ENCODE results near the gene GIPC1. TPM values are rescaled to one million over a fixed set of nuclear protein-coding genes. Genes with fewer than 3 reads are reported as not detected.
A peak's percentile ranks its signal among the peaks of the same experiment; 100 is the strongest.

GIPC1 gene
- total and polyA plus RNA-seq, 9 of the 15 experiments (the other 6 are each of a cell fraction or from before 2014, with no cell fraction given): 0.49 to 54.7 (median 24.8) TPM

DNA sequence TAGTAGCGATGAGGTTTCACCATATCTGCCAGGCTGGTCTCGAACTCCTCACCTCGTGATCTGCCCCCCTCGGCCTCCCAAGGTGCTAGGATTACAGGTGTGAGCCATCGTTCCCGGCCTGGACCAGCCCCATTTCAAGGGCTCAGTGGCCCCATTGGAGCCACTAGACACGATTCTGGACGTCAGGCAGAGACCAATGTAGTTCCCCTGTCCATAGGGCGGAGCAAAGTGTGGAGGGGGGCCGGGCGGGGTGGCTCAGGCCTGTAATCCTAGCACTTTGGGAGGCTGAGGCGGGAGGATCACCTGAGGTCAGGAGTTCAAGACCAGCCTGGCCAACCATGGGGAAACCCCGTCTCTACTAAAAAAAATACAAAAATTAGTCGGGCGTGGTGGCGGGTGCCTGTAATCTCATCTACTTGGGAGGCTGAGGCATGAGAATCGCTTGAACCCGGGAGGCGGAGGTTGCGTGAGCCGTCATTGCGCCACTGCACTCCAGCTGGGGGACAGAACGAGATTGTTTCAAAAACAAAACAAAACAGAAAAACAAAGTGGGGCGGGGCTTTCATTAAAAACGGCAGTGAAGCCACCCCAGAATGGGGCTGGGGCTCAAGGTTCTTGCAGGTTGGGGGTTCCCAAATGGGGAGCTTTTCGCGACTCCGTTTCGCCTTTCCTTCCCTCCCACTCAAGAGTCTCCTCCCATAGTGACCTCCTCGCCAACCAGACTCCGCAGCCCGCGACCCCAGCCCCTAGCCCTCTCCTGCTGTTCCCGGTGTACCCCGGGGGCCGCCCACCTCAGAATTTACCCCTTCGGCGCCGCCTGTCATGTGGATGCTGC, 32.7 kb upstream of the GIPC1 start (continued):
- TF ChIP-seq, protein P1, sequence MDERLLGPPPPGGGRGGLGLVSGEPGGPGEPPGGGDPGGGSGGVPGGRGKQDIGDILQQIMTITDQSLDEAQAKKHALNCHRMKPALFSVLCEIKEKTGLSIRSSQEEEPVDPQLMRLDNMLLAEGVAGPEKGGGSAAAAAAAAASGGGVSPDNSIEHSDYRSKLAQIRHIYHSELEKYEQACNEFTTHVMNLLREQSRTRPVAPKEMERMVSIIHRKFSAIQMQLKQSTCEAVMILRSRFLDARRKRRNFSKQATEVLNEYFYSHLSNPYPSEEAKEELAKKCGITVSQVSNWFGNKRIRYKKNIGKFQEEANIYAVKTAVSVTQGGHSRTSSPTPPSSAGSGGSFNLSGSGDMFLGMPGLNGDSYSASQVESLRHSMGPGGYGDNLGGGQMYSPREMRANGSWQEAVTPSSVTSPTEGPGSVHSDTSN (CRISPR knock-in tag; IDR thresholded peaks at IDR 0.05; ENCODE audit: low read depth): no peak
- TF ChIP-seq, protein P1 (tag; conservative IDR thresholded peaks at IDR 0.05; ENCODE audit: low read depth): peak; percentile 99
- TF ChIP-seq, protein P2, sequence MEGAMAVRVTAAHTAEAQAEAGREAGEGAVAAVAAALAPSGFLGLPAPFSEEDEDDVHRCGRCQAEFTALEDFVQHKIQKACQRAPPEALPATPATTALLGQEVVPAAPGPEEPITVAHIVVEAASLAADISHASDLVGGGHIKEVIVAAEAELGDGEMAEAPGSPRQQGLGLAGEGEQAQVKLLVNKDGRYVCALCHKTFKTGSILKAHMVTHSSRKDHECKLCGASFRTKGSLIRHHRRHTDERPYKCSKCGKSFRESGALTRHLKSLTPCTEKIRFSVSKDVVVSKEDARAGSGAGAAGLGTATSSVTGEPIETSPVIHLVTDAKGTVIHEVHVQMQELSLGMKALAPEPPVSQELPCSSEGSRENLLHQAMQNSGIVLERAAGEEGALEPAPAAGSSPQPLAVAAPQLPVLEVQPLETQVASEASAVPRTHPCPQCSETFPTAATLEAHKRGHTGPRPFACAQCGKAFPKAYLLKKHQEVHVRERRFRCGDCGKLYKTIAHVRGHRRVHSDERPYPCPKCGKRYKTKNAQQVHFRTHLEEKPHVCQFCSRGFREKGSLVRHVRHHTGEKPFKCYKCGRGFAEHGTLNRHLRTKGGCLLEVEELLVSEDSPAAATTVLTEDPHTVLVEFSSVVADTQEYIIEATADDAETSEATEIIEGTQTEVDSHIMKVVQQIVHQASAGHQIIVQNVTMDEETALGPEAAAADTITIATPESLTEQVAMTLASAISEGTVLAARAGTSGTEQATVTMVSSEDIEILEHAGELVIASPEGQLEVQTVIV (CRISPR knock-in tag; IDR thresholded peaks at IDR 0.05; ENCODE audit: borderline replicate concordance): no peak
- TF ChIP-seq ZSCAN29 (IDR thresholded peaks at IDR 0.05) (no peak), RBBP5 (IDR thresholded peaks at IDR 0.05; ENCODE audit: borderline replicate concordance, insufficient read depth, low read length, poor library complexity, severe bottlenecking) (no peak), NFATC3 (IDR thresholded peaks at IDR 0.05) (no peak), HCFC1 (IDR thresholded peaks at IDR 0.05; ENCODE audit: low read depth, low read length) (no peak), ADNP (tag; IDR thresholded peaks at IDR 0.05) (peak; percentile 63), XRCC4 (IDR thresholded peaks at IDR 0.05; ENCODE audit: extremely low read depth, insufficient read depth, insufficient read length) (no peak), CREBBP (IDR thresholded peaks at IDR 0.05; ENCODE audit: low read depth, low read length) (no peak), ZBTB17 (CRISPR knock-in tag; IDR thresholded peaks at IDR 0.05) (no peak), CBFA2T3 (IDR thresholded peaks at IDR 0.05) (0 out of 2 replicates have a peak, but pooled peaks have one; percentile 4), SMAD4 (CRISPR knock-in tag; conservative IDR thresholded peaks at IDR 0.05) (0 out of 2 replicates have a peak, but pooled peaks have one; percentile 23), ARHGAP35 (IDR thresholded peaks at IDR 0.05; ENCODE audit: partially characterized antibody) (no peak), DACH1 (IDR thresholded peaks at IDR 0.05; ENCODE audit: partially characterized antibody) (peak; percentile 54), POLR2AphosphoS2 (IDR thresholded peaks at IDR 0.05; ENCODE audit: low read length) (no peak), TRIM28 (IDR thresholded peaks at IDR 0.05) (peak; percentile 57; the same call in 1 of the 2 replicates), BHLHE40 (IDR thresholded peaks at IDR 0.05; ENCODE audit: low read length) (no peak)
- TF ChIP-seq, protein P3, sequence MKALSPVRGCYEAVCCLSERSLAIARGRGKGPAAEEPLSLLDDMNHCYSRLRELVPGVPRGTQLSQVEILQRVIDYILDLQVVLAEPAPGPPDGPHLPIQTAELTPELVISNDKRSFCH (CRISPR knock-in tag; IDR thresholded peaks at IDR 0.05): no peak
- TF ChIP-seq, protein P3 (tag; IDR thresholded peaks at IDR 0.05): no peak
- TF ChIP-seq, protein P4, sequence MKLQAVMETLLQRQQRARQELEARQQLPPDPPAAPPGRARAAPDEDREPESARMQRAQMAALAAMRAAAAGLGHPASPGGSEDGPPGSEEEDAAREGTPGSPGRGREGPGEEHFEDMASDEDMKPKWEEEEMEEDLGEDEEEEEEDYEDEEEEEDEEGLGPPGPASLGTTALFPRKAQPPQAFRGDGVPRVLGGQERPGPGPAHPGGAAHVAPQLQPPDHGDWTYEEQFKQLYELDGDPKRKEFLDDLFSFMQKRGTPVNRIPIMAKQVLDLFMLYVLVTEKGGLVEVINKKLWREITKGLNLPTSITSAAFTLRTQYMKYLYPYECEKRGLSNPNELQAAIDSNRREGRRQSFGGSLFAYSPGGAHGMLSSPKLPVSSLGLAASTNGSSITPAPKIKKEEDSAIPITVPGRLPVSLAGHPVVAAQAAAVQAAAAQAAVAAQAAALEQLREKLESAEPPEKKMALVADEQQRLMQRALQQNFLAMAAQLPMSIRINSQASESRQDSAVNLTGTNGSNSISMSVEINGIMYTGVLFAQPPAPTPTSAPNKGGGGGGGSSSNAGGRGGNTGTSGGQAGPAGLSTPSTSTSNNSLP (IDR thresholded peaks at IDR 0.05; ENCODE audit: borderline replicate concordance, low read depth, low read length): no peak

All from K562 (cell line).